GM13977 (cell line): ENCODE results near the gene NECTIN4.

Experiments
- DNase-seq: peaks from one replicate; pipeline ENCODE4 v3.0.0; 2012; ENCODE audit warnings: low spot score
- CTCF ChIP-seq: IDR thresholded peaks from 2 replicates; pipeline ENCODE4 v1.5.1; 2012; ENCODE audit warnings: mild to moderate bottlenecking, control low read depth; ENCODE audit not compliant: insufficient read depth; ENCODE audit errors: extremely low read depth, missing control alignments
- in situ Hi-C: fragments of 300-500 bp; cut with MboI; formaldehyde crosslinking; loops from one replicate; pipeline ENCODE4 v1.12.0; 2022; ENCODE audit warnings: low sequenced_read_pairs, low pct_unique_long_range_greater_than_20kb, mixed read lengths, inconsistent platforms; ENCODE audit not compliant: unreplicated experiment

NECTIN4 gene

GRCh38 chr1:161111527-161111926 is 22.2 kb upstream of the NECTIN4 start:
- TF ChIP-seq CTCF, result no peak
- in situ Hi-C loops, result no loop called here
- no peak for DNase-seq

- in situ Hi-C loops, result no loop called here
- DNase-seq, result no peak
- TF ChIP-seq CTCF, result no peak
Observed at GRCh38 chr1:161111117-161111516, 21.8 kb upstream of the NECTIN4 start.

GRCh38 chr1:161106431-161106830 is 17.1 kb upstream of the NECTIN4 start:
- DNase-seq, result no peak
- in situ Hi-C loops, result no loop called here
- no peak for TF ChIP-seq CTCF

- DNase-seq, result no peak
- no peak for TF ChIP-seq CTCF
- in situ Hi-C loops, result no loop called here
Observed at GRCh38 chr1:161100556-161100955, 11.2 kb upstream of the NECTIN4 start.

- no peak for DNase-seq
- TF ChIP-seq CTCF, result no peak
- in situ Hi-C loops, result no loop called here
Observed at GRCh38 chr1:161099090-161099802, 9.9 kb upstream of the NECTIN4 start.

- in situ Hi-C loops, result no loop called here
- TF ChIP-seq CTCF, result peak; percentile 4
- peak; percentile 97 for DNase-seq
Observed at GRCh38 chr1:161098210-161099068, 9.1 kb upstream of the NECTIN4 start, which contains the start of gene KLHDC9. TSS of gene KLHDC9 (plus strand) at chr1:161098361. CDS start at chr1:161098536, 175 bp downstream.
